HEK293 (cell line): Measurements from ENCODE around the gene HSD17B7.

ENCODE experiments used
- CTCF ChIA-PET: fragments of 350-600 bp; formaldehyde crosslinking; extraction: SDS; loops from one replicate; lab custom pipeline; 2021; ENCODE audit warnings: antibody characterized with exemption; lab: Yijun Ruan, JAX
- POLR2A ChIA-PET: fragments of 300-600 bp; formaldehyde crosslinking; extraction: SDS; loops from one replicate; lab custom pipeline; 2020; ENCODE audit warnings: antibody characterized with exemption, inconsistent platforms; lab: Yijun Ruan, JAX
- H3K27ac ChIP-seq: fragments of 200-500 bp; sonication (Bioruptor generic); 2 replicates; pipeline ENCODE4 v1.5.1; 2014; ENCODE audit warnings: low read depth, low read length, control low read depth, inconsistent platforms; ENCODE audit errors: extremely low read depth
- H3K36me3 ChIP-seq, 2 experiments: fragments of 200-500 bp in 1 of 2; sonication (Bioruptor generic) in 1 of 2; 1 replicate in 1 of 2; 2 replicates in 1 of 2; pipeline ENCODE4 v1.5.1; 2014 to 2017; ENCODE audit warnings: inconsistent platforms in 2 of 2, low read length in 2 of 2; ENCODE audit not compliant: control insufficient read depth in 2 of 2, insufficient read depth in 1 of 2
- H3K4me1 ChIP-seq: fragments of 200-500 bp; sonication (Bioruptor generic); 2 replicates; pipeline ENCODE4 v1.5.1; 2014; ENCODE audit warnings: mild to moderate bottlenecking, low read length, inconsistent platforms; ENCODE audit not compliant: control insufficient read depth, insufficient read depth
- H3K4me3 ChIP-seq: 2 replicates; pipeline ENCODE4 v1.5.1; 2011; ENCODE audit warnings: low read depth, mild to moderate bottlenecking, control low read depth, low read length, moderate library complexity
- H3K9me3 ChIP-seq: fragments of 200-500 bp; sonication (Bioruptor generic); 2 replicates; pipeline ENCODE4 v1.5.1; 2014; ENCODE audit warnings: low read depth, low read length, inconsistent platforms; ENCODE audit not compliant: control insufficient read depth, insufficient read depth
- KLF8 ChIP-seq: fragments of 450-650 bp; formaldehyde crosslinking; IDR thresholded peaks from 2 replicates; pipeline ENCODE4 v1.5.1; 2016; ENCODE audit warnings: missing biosample characterization, missing genetic modification characterization
- SCRT1 ChIP-seq: fragments of 450-650 bp; formaldehyde crosslinking; IDR thresholded peaks from 2 replicates; pipeline ENCODE4 v1.5.1; 2016; ENCODE audit warnings: missing biosample characterization, missing genetic modification characterization, borderline replicate concordance
- YY2 ChIP-seq: fragments of 450-650 bp; formaldehyde crosslinking; IDR thresholded peaks from 2 replicates; pipeline ENCODE4 v1.5.1; 2016; ENCODE audit warnings: missing biosample characterization, missing genetic modification characterization
- ZFP37 ChIP-seq: fragments of 450-650 bp; formaldehyde crosslinking; IDR thresholded peaks from 2 replicates; pipeline ENCODE4 v1.5.1; 2016; ENCODE audit warnings: missing biosample characterization, missing genetic modification characterization
- ZNF10 ChIP-seq: fragments of 450-650 bp; formaldehyde crosslinking; IDR thresholded peaks from 2 replicates; pipeline ENCODE4 v1.5.1; 2017; ENCODE audit warnings: missing biosample characterization, missing genetic modification characterization
- ZNF274 ChIP-seq, 2 experiments: fragments of 200-500 bp in 1 of 2; fragments of 450-650 bp in 1 of 2; sonication (Bioruptor generic) in 1 of 2; formaldehyde crosslinking in 1 of 2; IDR thresholded peaks; 2 replicates each; pipeline versions ENCODE4 v1.5.1 to v1.6.1; 2014 to 2016; ENCODE audit warnings: borderline replicate concordance in 1 of 2, inconsistent platforms in 1 of 2, low read length in 1 of 2, missing biosample characterization in 1 of 2, missing genetic modification characterization in 1 of 2
- ZNF302 ChIP-seq: fragments of 450-650 bp; formaldehyde crosslinking; IDR thresholded peaks from 2 replicates; pipeline ENCODE4 v1.5.1; 2016; ENCODE audit warnings: missing biosample characterization, missing genetic modification characterization, low read depth
- ZNF433 ChIP-seq: fragments of 450-650 bp; formaldehyde crosslinking; IDR thresholded peaks from 2 replicates; pipeline ENCODE4 v1.5.1; 2016; ENCODE audit warnings: missing biosample characterization, missing genetic modification characterization, low read depth
- ZNF548 ChIP-seq: fragments of 450-650 bp; formaldehyde crosslinking; IDR thresholded peaks from 2 replicates; pipeline ENCODE4 v1.5.1; 2016; ENCODE audit warnings: missing biosample characterization, missing genetic modification characterization
- ZNF596 ChIP-seq: fragments of 450-650 bp; IDR thresholded peaks from 2 replicates; pipeline ENCODE4 v1.5.0; 2018; ENCODE audit warnings: missing biosample characterization, mild to moderate bottlenecking, missing genetic modification characterization, moderate library complexity
- ZNF701 ChIP-seq: fragments of 450-650 bp; formaldehyde crosslinking; IDR thresholded peaks from 2 replicates; pipeline ENCODE4 v1.5.1; 2016; ENCODE audit warnings: missing biosample characterization, missing genetic modification characterization
- ZNF776 ChIP-seq: fragments of 450-650 bp; formaldehyde crosslinking; IDR thresholded peaks from 2 replicates; pipeline ENCODE4 v1.5.0; 2017; ENCODE audit warnings: missing biosample characterization, missing genetic modification characterization, borderline replicate concordance
- ZNF837 ChIP-seq: fragments of 450-650 bp; formaldehyde crosslinking; IDR thresholded peaks from 2 replicates; pipeline ENCODE4 v1.5.1; 2016; ENCODE audit warnings: missing biosample characterization, missing genetic modification characterization
- ZSCAN23 ChIP-seq: fragments of 450-650 bp; formaldehyde crosslinking; IDR thresholded peaks from 2 replicates; pipeline ENCODE4 v1.5.1; 2016; ENCODE audit warnings: missing biosample characterization, missing genetic modification characterization
- TF ChIP-seq, protein P1 (sequence below): fragments of 450-650 bp; formaldehyde crosslinking; conservative IDR thresholded peaks from 2 replicates; pipeline ENCODE4 v1.5.1; 2016; ENCODE audit warnings: low read depth, missing biosample characterization, missing genetic modification characterization

Gene HSD17B7

DNA sequence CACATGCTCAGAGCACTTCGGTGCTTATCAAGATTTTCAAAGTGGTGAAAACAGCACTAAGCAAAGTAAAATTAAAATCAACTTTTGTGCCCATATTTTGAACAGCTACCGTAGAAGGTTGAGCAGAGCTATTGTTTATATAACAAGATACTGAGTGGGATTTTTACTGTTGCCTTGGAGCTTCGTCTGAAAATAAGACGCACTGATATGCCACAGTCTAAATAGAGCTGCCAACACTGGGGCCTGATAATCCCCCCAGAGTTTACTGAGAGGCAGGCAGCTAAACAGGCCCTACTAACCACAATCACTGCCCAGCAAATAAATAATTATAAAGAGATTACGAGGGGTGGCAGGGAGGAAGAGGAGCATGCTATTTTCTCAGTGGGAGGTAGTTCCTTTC, 71.1 kb downstream of the HSD17B7 start:
- POLR2A ChIA-PET: no interaction called here
- Histone ChIP-seq H3K4me3 (no peak overlapping the region), H3K36me3 (no peaks in the 10 kb centered on the region), H3K9me3 (no peaks in the 10 kb centered on the region), H3K27ac (no peak overlapping the region), H3K4me1 (peaks cover 2% of the 10 kb centered on the region)
- CTCF ChIA-PET: interaction anchor here (0.6 to 2.7 kb wide), 4 partner anchors 8 to 313 kb away, joined by 3 to 12 read pairs (median 8); no protein-coding TSS in a partner anchor
- no peak for TF ChIP-seq ZFP37 (tag by site-specific recombination)
- TF ChIP-seq ZNF701 (tag by site-specific recombination): no peak
- TF ChIP-seq ZNF776 (tag by site-specific recombination): no peak
- TF ChIP-seq ZNF548 (tag by site-specific recombination): no peak
- TF ChIP-seq SCRT1 (tag by site-specific recombination): no peak
- TF ChIP-seq ZNF837 (tag by site-specific recombination): no peak
- TF ChIP-seq YY2: no peak
- no peak for TF ChIP-seq KLF8
- TF ChIP-seq ZNF433: no peak
- no peak for TF ChIP-seq ZSCAN23 (tag by site-specific recombination)
- no peak for TF ChIP-seq ZNF302 (tag by site-specific recombination)
- TF ChIP-seq ZNF596 (tag by site-specific recombination): no peak
- no peak for TF ChIP-seq ZNF274 (IDR thresholded peaks at IDR 0.05; ENCODE audit: low read length)
- TF ChIP-seq ZNF274 (tag by site-specific recombination; IDR thresholded peaks at IDR 0.05; ENCODE audit: borderline replicate concordance): no peak
- no peak for TF ChIP-seq ZNF10
- TF ChIP-seq, protein P1, sequence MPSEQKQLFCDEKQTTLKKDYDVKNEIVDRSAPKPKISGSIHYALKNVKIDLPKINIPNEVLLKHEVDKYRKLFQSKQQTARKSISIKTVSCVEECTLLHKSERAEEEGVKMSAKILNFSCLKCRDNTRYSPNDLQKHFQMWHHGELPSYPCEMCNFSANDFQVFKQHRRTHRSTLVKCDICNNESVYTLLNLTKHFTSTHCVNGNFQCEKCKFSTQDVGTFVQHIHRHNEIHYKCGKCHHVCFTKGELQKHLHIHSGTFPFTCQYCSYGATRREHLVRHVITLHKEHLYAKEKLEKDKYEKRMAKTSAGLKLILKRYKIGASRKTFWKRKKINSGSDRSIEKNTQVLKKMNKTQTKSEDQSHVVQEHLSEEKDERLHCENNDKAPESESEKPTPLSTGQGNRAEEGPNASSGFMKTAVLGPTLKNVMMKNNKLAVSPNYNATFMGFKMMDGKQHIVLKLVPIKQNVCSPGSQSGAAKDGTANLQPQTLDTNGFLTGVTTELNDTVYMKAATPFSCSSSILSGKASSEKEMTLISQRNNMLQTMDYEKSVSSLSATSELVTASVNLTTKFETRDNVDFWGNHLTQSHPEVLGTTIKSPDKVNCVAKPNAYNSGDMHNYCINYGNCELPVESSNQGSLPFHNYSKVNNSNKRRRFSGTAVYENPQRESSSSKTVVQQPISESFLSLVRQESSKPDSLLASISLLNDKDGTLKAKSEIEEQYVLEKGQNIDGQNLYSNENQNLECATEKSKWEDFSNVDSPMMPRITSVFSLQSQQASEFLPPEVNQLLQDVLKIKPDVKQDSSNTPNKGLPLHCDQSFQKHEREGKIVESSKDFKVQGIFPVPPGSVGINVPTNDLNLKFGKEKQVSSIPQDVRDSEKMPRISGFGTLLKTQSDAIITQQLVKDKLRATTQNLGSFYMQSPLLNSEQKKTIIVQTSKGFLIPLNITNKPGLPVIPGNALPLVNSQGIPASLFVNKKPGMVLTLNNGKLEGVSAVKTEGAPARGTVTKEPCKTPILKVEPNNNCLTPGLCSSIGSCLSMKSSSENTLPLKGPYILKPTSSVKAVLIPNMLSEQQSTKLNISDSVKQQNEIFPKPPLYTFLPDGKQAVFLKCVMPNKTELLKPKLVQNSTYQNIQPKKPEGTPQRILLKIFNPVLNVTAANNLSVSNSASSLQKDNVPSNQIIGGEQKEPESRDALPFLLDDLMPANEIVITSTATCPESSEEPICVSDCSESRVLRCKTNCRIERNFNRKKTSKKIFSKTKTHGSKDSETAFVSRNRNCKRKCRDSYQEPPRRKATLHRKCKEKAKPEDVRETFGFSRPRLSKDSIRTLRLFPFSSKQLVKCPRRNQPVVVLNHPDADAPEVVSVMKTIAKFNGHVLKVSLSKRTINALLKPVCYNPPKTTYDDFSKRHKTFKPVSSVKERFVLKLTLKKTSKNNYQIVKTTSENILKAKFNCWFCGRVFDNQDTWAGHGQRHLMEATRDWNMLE: no peak
